GM12878 (cell line): Measurements from ENCODE around the gene MEGF11. TPM values are rescaled to one million over a fixed set of nuclear protein-coding genes. Genes with fewer than 3 reads are reported as not detected.

Source experiments
- BCL11A ChIP-seq: IDR thresholded peaks from 2 replicates; pipeline ENCODE4 v1.6.1; 2011; ENCODE audit warnings: low read depth, low read length
- BRCA1 ChIP-seq: IDR thresholded peaks from 2 replicates; pipeline ENCODE4 v1.6.1; 2011; ENCODE audit warnings: low read depth, low read length, improper control_type of control experiment
- CEBPB ChIP-seq, 2 experiments: fragments of 150-350 bp in 1 of 2; IDR thresholded peaks; 2 replicates each; pipeline ENCODE4 v1.6.1; 2012 to 2014; ENCODE audit warnings: low read depth in 2 of 2, low read length in 2 of 2, borderline replicate concordance in 1 of 2, inconsistent platforms in 1 of 2
- EP300 ChIP-seq, 2 experiments: fragments of 150-350 bp in 1 of 2; IDR thresholded peaks; 2 replicates each; pipeline ENCODE4 v1.6.1; 2011 to 2012; ENCODE audit warnings: low read depth in 2 of 2, low read length in 2 of 2, borderline replicate concordance in 1 of 2, improper control_type of control experiment in 1 of 2, inconsistent platforms in 1 of 2; ENCODE audit not compliant: control insufficient read depth in 1 of 2
- HDAC2 ChIP-seq: fragments of 200-600 bp; sonication (generic); IDR thresholded peaks from 2 replicates; pipeline ENCODE4 v1.6.1; 2017
- IRF3 ChIP-seq: fragments of 450-650 bp; IDR thresholded peaks from 2 replicates; pipeline ENCODE4 v1.6.1; 2014; ENCODE audit warnings: mild to moderate bottlenecking
- JUNB ChIP-seq: IDR thresholded peaks from 2 replicates; pipeline ENCODE4 v1.6.1; 2016; ENCODE audit warnings: antibody characterized with exemption, mild to moderate bottlenecking
- KAT2A ChIP-seq: conservative IDR thresholded peaks from 2 replicates; pipeline ENCODE4 v1.6.1; 2011; ENCODE audit warnings: low read depth, low read length; ENCODE audit not compliant: control insufficient read depth
- LARP7 ChIP-seq: fragments of 450-650 bp; IDR thresholded peaks from 2 replicates; pipeline ENCODE4 v1.6.1; 2017; ENCODE audit warnings: mild to moderate bottlenecking
- MYC ChIP-seq: IDR thresholded peaks from 2 replicates; pipeline ENCODE4 v1.6.1; 2011; ENCODE audit warnings: mild to moderate bottlenecking, low read length, moderate library complexity, inconsistent platforms; ENCODE audit not compliant: insufficient read depth, insufficient replicate concordance, insufficient read length, severe bottlenecking
- NFIC ChIP-seq: IDR thresholded peaks from 2 replicates; pipeline ENCODE4 v1.6.1; 2012; ENCODE audit warnings: low read depth, mild to moderate bottlenecking, inconsistent platforms, low read length, moderate library complexity
- RFX5 ChIP-seq: IDR thresholded peaks from 2 replicates; pipeline ENCODE4 v1.6.1; 2011; ENCODE audit warnings: low read depth, low read length, improper control_type of control experiment
- RUNX3 ChIP-seq: IDR thresholded peaks from 2 replicates; pipeline ENCODE4 v1.6.1; 2012; ENCODE audit warnings: low read length, inconsistent platforms
- SREBF1 ChIP-seq: IDR thresholded peaks from 2 replicates; pipeline ENCODE4 v1.6.1; 2012; ENCODE audit warnings: mild to moderate bottlenecking, low read length
- TARDBP ChIP-seq: IDR thresholded peaks from 2 replicates; pipeline ENCODE4 v1.6.1; 2016; ENCODE audit warnings: borderline replicate concordance
- TCF12 ChIP-seq: IDR thresholded peaks from 2 replicates; pipeline ENCODE4 v1.6.1; 2011; ENCODE audit warnings: low read depth, mild to moderate bottlenecking, low read length
- USF1 ChIP-seq: IDR thresholded peaks from 2 replicates; pipeline ENCODE4 v1.6.1; 2011; ENCODE audit warnings: borderline replicate concordance, low read depth, mild to moderate bottlenecking, moderate library complexity, mixed read lengths, low read length; ENCODE audit not compliant: insufficient read depth; ENCODE audit errors: extremely low read length
- WRNIP1 ChIP-seq: IDR thresholded peaks from 2 replicates; pipeline ENCODE4 v1.6.1; 2011; ENCODE audit warnings: low read depth, low read length, improper control_type of control experiment, borderline replicate concordance
- ZNF217 ChIP-seq: fragments of 450-650 bp; IDR thresholded peaks from 2 replicates; pipeline ENCODE4 v1.6.1; 2017; ENCODE audit warnings: antibody characterized with exemption, mild to moderate bottlenecking
- ZNF622 ChIP-seq: fragments of 450-650 bp; IDR thresholded peaks from 2 replicates; pipeline ENCODE4 v1.6.1; 2017; ENCODE audit warnings: mild to moderate bottlenecking, inconsistent platforms
- polyA plus RNA-seq, 11 experiments: library from polyadenylated mRNA; depleted of rRNA in 4 of 11; unstranded in 6 of 11; stranded (reverse) in 5 of 11; fragments of >200 nt; fragmentation: Nextera tagmentation in 4 of 11; fragmentation: Illumina TruSeq in 1 of 11; extraction: Ambion mirVana in 4 of 11; extraction: Trizol in 1 of 11; gene quantifications; 1 replicate in 1 of 11; 2 replicates in 10 of 11; pipeline versions ENCODE4 v1.2.1 to v1.2.3, GENCODE V29; 2011 to 2016; ENCODE audit warnings: inconsistent platforms in 2 of 11, missing spikeins in 2 of 11, low read depth in 1 of 11
- total RNA-seq, 4 experiments: library from RNA; depleted of rRNA in 3 of 4; stranded (reverse); fragments of >200 nt in 3 of 4; fragmentation: Illumina TruSeq in 1 of 4; extraction: Trizol in 1 of 4; gene quantifications; 2 replicates each; pipeline versions ENCODE4 v1.2.1 to v1.2.3, GENCODE V29; 2013 to 2021

The MEGF11 gene
- total and polyA plus RNA-seq, 10 of the 15 experiments (the other 5 are each of a cell fraction or from before 2014, with no cell fraction given), result 0.03 to 1.7 (median 0.49) TPM

- no peak for TF ChIP-seq USF1
- peak; percentile 54; the same call in 1 of the 2 replicates for TF ChIP-seq NFIC
- 0 out of 2 replicates have a peak, but pooled peaks have one; percentile 20 for TF ChIP-seq LARP7
- TF ChIP-seq TARDBP, result no peak
- TF ChIP-seq ZNF217, result peak; percentile 61; the same call in 1 of the 2 replicates
- TF ChIP-seq KAT2A, result no peak
- TF ChIP-seq RFX5, result no peak
- TF ChIP-seq IRF3, result no peak
- TF ChIP-seq EP300 (IDR thresholded peaks at IDR 0.05; ENCODE audit: borderline replicate concordance in 1 of 2, control insufficient read depth in 1 of 2, low read depth in 2 of 2, low read length in 2 of 2), result 0 out of 4 replicates have a peak, but pooled peaks of 1 of the 2 experiments have one; percentile 16
- no peak for TF ChIP-seq WRNIP1
- no peak for TF ChIP-seq SREBF1
- TF ChIP-seq JUNB, result peak; percentile 68
- TF ChIP-seq HDAC2, result no peak
- TF ChIP-seq CEBPB (IDR thresholded peaks at IDR 0.05; ENCODE audit: borderline replicate concordance in 1 of 2, low read depth in 2 of 2, low read length in 2 of 2), result no peak
- TF ChIP-seq BCL11A, result peak; percentile 62; the same call in 1 of the 2 replicates
- no peak for TF ChIP-seq ZNF622
- no peak for TF ChIP-seq BRCA1
- no peak for TF ChIP-seq MYC
- TF ChIP-seq TCF12, result 0 out of 2 replicates have a peak, but pooled peaks have one; percentile 3
- TF ChIP-seq RUNX3, result peak; percentile 88
Observed at GRCh38 chr15:65918357-65918920, 335.1 kb downstream of the MEGF11 start (continued).
